IPS DF 19.7 (cell line): ENCODE results near the gene BAK1.
"Not testable (repeated sequence)": the region's sequence is repeated elsewhere in the genome, so short reads cannot be mapped to it uniquely, and the experiment has no call there.

ENCODE experiments used
- DNase-seq: peaks from one replicate; pipeline ENCODE4 v3.0.0-alpha.2; 2013; ENCODE audit warnings: low read depth, low spot score

The BAK1 gene

DNA sequence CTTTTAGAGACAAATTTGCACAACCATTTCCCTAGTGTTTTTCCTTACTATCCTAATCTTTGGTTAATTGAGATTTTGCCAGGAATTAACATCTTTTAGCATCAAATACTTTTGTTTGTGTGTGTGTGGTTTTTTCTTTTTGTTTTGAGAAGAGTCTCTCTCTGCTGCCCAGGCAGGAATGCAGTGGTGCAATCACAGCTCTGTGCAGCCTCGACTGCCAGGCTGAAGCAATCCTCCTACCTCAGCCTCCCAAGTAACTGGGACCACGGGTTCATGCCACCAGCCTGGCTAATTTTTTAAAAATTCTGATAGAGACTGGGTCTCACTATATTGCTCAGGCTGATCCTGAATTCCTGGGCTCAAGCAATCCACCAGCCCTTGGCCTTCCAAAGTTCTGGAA lies 28.5 kb downstream of the BAK1 start:
- no peak for DNase-seq

DNA sequence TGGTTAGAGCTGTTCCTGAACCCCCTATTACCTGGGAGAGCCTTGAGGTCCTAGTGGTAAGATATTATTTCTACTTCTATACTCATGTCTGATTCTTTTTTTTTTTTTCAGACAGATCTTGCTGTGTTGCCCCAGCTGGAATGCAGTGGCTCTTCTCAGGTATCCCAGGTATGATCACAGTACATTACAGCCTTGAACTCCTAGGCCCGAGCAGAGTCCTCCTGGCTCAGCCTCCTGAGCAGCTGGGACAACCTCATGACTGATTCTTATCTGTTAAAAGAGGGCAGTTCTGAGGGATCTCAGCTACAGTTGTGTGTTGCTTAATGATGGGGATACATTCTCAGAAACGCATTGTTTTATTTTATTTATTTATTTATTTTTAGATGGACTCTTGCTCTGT lies 30.2 kb downstream of the BAK1 start:
- no peak for DNase-seq

DNA sequence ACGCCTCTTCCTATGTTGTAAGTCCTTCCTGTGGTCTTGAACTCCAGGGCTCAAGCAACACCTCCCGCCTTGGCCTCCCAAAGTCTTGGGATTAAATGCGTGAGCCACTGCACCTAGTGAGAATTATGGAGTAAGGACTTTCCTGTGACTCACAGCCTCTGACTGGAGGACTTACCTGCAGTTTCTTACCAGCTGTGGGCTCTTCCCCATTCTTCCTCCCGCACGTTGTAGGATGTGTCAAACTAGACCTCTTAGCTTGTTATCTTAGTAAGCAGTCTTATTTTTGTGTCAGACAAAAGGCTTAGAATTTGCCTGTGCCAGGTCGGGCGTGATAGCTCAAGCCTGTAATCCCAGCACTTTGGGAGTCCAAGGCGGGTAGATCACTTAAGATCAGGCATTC lies 30.9 kb downstream of the BAK1 start:
- DNase-seq = no peak

DNA sequence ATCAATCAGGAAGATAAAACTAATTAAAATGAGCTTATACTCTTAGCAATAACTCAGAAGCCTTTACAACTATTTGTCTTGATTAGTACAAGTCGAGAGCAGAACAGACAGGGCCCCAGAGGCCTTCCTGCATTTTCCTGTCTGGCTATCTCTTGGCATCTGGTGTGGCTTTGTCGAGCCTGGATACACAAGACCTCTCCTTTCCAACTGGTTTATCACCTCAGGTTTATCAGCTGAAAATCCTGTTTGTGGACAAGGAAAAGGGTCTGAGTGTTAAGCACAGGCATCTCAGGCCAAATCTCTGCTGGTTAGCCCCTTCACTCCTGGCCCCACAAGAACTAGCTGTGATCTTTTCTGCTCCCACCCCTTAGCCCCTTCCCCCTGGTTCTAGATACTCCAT lies 32.6 kb downstream of the BAK1 start:
- no peak for DNase-seq

DNA sequence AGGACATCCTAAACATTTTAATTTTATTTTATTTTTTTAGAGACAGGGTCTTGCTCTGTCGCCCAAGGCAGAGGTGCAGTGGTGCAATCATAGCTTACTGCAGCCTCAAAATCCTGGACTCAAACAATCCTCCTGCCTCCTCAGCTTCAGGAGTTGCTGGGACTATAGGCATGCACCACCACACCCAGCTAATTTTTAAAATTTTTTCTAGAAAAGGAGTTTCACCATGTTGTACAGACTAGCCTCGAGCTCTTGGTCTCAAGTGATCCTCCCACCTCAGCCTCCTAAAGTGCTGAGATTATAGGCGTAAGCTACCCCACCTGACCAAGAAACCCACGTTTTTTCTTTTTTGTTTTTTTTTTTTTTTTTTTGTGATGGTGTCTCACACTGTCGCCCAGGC lies 33.3 kb downstream of the BAK1 start:
- no peak for DNase-seq

DNA sequence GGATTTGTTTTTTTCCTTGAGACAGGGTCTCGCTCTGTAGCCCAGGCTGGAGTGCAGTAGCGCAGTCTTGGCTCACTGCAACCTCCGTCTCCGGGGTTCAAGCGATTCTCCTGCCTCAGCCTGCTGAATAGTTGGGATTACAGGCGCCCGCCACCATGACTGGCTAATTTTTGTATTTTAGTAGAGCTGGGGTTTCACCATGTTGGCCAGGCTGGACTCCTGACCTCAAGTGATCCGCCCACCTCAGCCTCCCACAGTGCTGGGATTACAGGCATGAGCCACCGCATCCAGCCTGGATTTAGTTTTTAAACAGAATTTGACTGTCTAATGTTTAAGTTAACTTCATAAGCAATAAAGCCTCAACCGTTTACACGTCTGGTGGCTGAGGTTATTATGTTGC lies 34.8 kb downstream of the BAK1 start:
- DNase-seq = not testable (repeated sequence)

DNA sequence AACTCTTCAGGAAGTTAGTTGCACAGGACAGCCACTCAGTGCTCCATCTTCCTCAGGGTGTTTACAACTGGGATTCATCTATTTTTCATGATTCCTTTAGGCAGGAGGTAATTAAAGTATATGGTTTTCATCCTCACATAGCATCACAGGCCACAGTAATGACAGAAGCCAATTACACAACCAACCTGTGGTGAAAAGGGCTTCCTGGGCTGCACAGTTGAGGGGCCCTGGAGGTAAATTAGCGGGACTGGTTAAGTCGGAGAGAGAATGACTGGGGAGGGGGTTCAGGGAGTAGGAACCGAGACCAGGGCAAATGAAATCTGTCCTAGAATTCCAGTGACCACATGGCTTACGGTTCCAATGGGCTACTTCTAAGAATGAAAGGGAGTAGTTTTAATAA lies 37.0 kb downstream of the BAK1 start:
- DNase-seq = no peak

DNA sequence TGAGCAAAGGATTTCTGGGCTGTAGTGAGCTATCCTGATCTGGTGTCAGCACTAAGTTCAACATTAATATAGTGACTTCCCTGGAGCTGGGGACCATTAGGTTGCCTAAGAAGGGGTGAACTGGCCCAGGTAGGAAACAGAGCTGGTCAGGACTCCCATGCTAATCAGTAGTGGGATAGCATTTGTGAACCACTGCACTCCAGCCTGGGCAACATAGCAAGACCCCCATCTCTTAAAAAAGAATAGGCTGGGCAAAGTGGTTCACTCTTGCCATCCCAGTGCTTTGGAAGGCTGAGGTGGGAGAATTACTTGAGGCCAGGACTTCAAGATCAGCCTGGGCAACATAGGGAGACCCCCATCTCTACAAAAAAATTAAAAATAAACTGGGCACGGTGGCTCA lies 39.3 kb downstream of the BAK1 start:
- DNase-seq = no peak

DNA sequence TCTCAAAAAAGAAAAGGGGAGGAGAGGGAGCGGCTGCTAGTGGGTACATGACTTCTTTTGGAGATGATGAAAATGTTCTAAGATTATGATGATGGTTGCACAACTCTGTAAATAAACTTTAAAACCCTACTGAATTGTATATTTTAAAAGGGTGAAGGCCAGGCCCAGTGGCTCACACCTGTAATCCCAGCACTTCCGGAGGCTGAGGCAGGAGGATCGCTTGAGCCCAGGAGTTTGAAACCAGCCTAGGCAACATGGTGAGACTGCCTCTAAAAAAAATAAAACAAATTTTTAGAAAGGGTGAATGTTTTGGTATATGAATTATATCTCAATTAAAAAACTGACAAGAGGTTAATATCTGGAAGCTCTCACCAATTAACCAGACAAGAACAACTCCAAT lies 45.4 kb downstream of the BAK1 start:
- no peak for DNase-seq

DNA sequence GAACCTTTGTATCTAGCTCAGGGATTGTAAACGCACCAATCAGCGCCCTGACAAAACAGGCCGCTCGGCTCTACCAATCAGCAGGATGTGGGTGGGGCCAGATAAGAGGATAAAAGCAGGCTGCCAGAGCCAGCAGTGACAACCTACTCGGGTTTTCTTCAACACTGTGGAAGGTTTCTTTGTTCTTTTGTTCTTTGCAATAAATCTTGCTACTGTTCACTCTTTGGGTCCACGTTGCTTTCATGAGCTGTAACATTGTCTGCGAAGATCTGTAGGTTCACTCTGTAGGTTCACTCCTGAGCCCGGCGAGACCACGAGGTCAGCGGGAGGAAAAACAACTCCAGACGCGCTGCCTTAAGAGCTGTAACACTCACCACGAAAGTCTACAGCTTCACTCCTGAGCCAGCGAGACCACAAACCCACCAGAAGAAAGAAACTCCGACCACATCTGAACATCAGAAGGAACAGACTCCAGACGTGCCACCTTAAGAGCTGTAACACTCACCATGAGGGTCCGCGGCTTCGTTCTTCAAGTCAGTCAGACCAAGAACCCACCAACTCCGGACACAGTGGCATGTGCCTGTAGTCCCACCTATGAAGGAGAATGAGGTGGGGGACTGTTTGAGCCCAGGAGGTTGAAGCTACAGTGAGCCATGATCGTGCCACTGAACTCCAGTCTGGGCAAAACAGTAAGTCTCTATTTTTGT lies 46.8 kb downstream of the BAK1 start:
- not testable (repeated sequence) for DNase-seq

DNA sequence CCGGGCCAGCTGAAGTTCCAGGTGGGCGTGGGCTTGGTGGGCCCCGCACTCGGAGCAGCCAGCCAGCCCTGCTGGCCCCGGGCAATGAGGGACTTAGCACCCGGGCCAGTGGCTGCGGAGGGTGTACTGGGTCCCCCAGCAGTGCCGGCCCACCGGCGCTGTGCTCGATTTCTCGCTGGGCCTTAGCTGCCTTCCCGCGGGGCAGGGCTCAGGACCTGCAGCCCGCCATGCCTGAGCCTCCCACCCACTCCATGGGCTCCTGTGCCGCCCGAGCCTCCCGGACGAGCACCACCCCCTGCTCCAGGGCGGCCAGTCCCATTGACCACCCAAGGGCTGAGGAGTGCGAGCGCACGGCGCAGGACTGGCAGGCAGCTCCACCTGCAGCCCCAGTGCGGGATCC lies 47.6 kb downstream of the BAK1 start:
- DNase-seq = not testable (repeated sequence)

DNA sequence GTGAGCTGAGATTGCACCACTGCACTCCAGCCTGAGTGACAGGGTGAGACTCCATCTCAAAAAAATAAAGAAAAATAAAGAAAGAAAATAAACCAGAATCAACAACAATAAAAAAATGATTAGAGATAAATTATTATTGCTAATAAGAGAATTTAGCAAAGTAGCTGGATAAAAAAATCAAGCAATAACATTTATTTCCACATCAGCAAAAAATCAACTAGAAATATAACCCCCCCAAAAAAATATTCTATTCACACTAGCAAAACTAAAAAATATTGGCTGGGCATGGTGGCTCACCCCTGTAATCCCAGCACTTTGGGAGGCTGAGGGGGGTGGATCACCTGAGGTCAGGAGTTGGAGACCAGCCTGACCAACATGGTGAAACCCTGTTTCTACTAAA lies 49.5 kb downstream of the BAK1 start:
- DNase-seq = not testable (repeated sequence)
